Amniotic stem cell (primary cell): ENCODE measurements around the gene GATB.

Experiments used
- DNase-seq: peaks from one replicate; lab custom pipeline; 2025; lab: John Stamatoyannopoulos, UW

The GATB gene

DNA sequence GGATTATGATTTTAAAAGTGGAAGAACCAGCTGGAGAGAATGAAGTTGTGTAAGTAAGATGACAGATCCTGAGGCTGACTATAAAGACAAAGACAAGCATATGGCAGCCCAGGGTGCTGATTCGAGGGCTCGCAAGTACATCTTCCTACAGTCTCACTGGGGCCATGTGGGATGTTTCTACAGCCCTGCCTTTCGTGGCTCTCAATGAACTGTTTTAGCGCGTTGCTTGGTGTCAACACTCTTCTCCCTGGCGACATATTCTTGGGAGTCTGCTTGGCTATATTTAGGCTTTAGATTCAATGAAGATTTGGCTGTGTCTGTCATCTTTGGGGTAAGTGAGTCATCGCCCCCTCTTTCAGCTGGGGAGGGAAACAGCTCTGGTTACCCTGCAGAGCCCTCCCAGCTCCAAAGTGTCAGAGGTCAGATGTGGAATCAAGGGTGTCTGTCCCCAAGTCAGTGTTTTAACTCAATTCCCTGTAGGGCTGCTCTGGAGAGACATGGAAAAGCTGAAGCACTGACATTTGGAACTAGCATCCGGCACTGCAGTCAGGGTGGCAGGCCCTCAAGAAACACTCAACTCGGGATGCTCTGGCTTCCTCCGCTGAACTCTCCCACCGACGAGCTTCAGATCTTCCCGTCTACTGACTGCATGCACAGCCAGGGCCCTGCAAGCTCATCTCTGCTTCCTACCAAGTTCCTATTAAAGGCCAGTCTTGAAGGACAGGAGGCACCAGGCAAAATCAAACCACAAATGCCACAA lies 65.7 kb downstream of the GATB start:
- DNase-seq, result no peak

DNA sequence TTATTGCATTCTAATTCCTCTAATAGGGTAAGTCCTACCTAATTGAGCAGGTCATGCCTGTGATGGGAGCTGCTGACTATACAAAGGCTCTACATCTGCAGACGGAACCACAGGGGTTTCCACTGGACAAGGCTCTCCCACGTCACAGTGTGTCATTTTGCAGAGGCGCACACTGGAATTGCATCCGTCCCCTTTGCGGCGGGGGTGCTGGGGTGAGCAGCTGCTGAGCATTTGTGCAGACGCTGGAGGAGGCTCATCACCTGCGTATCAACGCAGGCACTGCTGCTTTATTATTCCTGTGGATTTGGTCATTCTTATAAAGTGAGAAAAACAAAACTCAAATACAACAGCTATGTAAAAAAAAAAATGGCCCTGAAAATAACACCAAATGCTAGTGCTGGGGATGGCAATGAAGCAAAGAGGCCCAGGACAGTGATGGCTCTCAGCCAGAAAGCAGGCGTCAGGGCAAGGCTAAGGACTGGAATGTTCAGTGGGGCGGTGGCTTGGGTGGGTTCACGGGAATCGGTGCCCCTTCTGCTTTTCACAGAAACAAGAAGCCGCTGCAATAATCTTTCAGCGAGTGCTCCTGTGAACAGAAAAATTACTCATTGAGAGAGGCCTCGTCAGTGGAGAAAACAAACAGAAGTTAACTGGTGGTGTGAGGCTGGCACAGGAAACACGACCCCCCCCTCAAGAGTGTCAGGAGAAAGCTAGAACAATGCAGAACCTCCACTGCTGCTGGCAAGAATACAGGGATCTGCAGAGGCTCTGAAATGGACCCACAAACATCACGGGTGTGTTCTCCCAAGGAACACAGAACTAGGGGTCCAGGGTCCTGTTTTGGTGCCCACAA lies 67.8 kb downstream of the GATB start:
- DNase-seq, result no peak

DNA sequence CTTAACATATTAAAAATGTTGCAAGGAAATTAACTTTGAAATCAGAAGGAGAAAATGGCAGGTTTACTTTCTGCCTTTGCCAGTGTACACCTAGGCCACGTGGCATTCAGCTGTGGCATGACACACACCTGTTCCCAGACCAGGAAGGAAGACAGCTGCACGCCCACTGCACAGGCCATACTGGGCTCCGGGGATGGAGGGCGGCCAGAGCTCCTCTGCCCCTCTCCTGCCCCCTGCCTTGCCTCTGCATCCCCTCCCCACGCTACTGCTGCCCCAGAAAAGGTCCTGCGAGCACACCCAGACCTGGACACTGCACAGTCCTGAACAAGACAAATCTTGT lies 68.4 kb downstream of the GATB start:
- DNase-seq, result no peak

DNA sequence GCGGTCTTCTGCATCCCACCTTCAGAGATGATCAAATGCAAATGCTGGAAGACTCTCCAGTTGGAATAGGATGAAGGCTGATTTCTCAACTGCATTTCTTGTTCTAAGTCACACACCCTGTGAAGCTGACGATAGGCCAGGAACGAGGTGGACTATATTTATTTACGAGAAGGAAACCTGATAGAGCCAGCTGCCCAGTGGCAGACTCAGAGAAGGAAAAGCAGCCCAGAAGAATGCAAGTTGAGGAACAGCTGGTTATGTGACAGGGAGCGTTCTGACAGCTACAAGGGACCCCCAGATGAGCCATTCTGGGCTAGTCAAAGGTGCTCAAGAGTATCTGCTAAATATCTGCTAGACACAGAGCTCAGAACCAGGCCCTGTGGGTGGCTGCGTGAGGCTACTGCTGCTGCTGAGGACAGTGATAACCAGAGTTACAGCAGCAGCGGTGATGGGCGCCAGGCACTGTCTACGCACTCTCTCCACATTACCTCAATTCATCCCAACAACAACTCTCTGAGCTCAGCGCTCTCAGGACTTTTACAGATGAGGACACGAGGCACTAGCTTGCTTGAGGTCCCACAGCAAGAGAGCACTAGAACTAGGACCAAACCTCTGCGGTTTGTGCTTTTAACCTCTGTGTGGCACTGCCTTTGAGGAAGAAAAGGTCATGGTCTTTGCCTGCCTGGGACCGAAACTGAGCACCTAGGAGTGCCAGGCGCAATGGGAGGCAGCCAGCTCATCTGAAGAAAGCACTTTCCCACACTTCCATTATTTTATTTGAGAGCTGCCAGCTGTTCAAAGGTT lies 69.0 kb downstream of the GATB start:
- DNase-seq, result no peak

DNA sequence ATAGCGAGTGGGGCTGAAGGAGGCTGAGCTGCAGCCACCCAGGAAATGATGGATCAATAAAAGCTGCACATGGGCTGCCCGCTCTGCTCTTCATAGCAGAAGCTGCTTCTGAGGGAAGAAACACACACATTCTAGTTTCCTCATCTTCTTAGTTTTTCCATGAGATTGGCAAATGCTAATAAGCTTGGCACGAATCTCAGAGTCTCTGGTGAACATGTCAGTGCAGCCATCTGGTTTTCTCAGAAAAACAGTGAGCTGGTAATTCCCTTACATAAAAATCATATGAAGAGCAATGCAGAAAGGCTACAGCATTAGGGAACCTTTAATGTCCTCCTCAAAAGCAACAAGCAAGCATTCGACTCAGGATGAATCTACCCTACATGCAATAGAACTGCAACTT lies 69.9 kb downstream of the GATB start:
- DNase-seq, result no peak

DNA sequence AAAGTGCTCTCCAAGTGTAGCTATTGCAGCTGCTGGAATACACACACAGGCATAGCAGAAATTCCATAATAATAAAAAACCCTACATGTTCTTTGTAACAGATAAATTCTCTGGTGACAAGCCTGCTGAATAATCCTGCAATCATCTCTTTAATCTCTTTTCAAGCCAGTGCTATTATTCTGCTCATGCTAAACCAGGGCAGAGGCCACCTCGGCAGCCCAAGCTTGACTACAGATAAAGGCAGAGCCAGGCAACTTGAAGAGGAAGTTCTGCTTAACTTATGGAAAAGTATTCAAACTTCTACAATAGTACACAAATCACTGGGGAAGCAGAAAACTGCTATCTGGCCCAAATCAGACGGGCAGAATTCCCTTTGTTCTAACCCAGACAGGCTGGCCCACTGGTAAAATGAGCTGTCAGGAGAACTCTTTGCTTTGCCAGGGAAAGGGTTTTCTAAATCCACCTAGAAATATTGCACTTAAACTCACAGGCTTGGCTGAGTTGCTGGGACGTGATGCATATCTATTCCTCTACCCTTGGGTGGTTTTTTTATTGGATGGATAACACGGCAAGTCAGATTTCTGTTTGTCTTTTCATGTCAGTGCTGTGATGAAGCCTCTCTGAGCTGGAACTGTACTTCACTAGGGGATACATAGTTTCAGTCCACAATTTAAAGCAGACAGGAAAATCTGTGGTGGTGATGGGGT lies 70.5 kb downstream of the GATB start:
- no peak for DNase-seq

DNA sequence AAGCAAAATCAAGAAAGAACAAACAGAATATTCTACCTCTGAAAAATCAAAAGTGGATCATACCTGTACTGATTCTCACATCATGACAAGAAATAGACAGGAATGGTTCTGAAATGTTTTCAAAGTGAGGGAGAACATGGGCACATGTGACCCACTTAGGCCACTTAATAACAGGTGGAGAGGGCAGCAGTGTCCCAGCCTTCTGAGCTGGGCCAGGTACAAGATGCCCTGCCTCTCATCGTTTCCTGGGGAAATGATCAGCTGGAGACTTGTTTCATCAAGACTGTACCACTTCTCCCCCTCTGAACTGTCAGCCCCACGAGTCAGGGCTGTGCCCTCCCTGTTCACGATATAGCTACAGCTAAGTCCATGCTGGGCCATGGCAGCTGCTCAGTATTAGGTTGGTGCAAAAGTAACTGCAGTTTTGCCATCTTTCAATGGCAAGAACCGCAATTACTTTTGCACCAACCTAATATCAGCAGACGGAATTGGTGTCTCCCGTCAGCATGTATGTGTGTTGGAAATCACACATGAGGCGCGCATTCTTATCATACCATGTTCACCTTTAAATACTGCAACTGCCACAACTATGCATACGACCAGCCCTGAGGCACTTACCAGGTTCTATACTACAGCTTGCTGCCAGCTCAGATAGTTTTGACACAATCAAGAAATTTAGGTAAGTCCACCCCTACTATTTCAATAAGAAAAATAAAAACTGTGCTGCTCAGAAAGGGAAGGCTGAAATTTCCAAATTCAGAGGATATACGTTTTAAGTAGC lies 71.4 kb downstream of the GATB start:
- no peak for DNase-seq

DNA sequence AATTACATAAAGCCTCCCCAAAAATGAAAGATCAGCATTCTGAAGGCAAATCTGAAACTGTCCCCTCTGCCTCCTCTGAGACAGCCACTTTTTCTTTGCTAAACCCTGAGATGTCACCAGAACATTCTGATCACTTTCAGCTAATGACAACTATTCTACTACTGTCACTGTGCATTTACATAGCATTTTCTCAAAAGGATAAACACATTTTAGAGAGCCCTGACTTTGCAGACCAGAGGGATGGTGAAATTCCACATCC lies 72.1 kb downstream of the GATB start:
- DNase-seq, result no peak

DNA sequence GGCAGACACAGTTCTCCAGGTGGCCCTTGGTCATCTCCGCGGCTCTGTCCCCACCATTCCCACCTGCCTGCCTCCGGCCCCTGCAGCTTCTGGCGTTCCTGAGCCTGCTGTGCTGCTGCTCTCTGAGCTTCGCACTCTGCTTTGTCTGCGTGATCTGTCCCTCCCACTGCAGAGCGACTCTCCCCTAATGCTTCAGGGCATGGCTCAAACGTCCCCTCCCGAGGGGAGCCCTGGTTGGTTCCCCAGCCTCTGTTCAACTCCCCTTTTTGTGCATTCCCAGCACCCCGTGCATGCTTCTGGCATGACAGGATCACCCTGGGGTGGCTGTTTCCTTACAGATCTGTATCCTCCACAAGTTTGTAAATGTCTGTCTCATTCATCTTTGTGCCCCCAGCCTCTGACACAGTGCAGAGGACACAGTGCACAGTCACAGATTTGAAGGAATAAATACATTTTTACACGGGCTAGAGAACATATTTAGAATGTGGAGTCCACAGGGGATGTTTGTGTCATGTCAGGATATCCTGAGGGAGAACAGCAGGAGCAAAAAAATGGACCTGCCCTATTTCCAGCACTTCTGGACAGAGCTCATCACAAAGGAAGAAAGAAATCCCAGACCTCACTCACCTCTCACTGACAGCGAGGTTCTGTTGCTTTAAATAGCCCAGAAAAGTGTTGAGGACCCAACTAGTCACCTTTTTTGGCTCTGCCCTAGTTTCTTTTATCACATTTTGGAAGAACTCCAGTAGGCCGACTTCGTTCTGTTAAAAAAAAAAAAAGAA lies 72.6 kb downstream of the GATB start:
- DNase-seq, result no peak

DNA sequence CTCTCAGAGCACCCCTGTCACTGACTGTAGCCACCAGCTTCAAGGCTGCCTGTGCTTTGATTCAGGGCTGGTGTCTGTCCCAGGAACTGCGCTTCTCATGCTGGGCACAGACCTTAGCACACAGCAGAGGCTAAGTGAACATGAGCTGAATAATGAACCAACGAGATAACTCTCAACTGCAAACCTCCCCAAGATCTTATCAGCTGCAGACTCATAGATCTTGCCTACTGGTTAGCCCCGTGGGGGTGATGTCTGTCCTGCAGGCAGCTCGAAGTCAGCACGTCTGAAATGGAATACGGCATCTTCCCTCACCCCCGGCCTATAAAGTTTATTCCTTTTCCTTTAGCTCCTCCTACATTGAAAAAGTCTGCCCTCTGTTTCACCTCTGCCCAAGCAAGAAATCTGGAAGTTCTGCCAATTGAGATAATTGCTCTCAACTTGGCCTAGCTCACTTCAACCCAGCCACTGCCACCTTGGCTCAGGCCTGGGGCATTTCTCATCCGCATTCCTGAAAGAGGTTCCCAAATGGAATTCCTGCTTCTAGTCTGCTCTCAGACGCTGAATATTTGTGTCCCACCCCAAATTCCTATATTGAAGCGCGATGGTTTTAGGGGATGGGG lies 73.7 kb downstream of the GATB start:
- no peak for DNase-seq

DNA sequence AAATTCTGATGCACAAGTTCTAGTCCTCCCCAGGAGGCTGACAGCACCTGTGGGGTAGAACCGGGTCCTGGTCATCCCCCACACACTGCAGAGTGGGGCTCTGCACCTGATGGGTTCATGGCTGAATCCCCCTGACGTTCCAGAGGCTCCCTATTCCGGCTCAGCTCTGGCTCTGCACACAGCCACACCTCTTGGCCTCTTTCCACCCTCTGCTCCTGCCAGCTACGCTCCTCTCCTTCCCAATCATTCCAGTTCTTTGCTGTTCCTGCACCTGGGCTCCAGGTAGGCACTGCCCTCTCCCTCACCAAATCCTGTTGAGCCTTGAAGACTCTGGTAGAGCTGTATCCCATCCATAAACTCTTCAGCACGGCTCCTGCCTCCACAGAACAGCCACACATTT lies 75.5 kb downstream of the GATB start:
- DNase-seq, result no peak

DNA sequence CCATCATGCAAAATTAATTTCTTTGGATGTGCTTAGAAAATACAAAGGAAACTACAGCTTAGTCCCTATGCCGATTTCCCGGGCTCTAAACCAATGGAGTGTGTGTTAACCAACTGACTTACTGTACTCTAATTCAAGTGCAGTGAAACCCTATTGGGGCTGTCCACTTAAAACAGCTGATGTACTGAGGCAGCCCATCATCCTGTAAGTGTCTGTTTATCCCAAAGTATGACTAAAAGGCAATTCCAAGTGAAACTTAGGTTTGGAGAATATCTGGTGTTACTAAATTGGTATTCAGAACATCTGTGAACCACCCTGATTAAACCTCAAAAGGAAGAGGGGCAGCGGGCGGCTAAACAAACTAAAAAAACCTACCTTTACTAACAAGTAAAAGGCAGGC lies 79.7 kb downstream of the GATB start:
- DNase-seq, result no peak

DNA sequence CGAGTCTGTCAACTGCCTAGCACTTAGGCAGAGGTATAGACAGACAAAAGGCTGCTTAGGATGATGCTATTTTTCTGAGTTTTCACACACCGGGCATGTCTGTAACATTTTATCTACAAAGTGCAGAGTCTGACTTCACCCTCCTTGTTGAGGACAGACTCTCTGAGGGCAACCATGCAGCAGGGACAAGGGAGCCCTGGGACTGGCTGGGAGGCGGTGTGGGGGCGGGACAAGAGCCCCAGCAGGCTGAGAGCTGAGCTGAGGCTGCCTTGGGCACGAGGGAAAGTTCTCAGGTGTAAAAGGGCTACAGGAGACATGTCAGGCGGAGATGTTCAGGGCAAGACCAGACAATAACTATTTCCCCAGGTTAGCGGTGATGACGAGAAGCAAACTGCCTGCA lies 81.6 kb downstream of the GATB start:
- DNase-seq, result no peak

DNA sequence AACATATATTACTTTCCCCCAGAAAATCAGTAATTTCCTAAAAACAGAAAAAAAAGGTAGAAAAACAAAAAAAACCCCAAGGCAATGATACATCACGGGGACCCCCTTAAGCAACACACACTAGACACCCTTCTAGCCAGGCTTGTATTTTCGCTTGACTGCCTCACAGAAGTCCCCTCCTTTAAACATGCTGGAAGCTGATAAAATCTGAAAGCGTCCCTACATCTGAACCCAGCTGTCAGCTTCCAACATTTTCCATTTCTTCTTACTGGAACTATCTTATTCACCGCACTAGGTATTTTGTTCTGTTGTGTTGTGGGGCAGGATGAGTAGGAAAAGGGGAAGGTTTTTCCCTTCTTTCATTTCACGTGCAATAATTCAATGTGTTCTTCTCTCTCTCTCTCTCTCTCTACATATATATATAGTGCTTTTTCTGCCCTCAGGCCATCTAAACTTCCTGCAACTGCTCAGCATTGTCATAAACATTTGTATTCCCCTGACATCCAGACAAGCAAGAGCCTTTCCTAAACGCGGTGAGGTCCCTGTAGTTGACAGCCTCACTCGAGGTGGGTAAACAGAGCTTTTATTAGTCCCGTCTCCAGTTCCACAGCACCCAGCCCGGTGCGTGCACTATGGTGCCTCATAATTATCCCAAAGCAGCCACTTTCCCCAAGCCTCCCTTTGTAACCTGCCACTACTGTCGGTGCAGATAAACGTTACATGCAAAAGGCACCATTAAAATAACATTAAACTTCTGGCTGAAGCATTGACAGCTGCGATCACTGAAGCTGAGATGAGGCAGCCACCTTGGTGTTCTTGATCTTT lies 82.5 kb downstream of the GATB start:
- DNase-seq, result no peak

DNA sequence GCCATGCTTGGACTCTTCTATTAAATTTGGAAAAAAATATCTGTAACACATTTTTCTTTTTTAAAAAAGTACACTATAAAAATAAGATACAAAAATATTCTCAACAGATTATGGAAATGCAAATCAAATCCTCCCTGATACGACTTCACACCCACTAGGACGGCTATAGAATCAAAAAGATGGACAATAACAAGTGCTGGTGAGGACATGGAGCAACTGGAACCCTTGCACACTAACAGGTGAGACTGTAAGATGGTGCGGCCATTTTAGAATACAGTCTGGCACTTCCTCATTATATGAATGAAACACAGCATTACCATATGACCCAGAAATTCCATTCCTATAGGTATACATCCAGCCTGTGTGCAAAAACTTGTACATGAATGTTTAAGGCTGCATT lies 83.6 kb downstream of the GATB start:
- DNase-seq, result no peak

DNA sequence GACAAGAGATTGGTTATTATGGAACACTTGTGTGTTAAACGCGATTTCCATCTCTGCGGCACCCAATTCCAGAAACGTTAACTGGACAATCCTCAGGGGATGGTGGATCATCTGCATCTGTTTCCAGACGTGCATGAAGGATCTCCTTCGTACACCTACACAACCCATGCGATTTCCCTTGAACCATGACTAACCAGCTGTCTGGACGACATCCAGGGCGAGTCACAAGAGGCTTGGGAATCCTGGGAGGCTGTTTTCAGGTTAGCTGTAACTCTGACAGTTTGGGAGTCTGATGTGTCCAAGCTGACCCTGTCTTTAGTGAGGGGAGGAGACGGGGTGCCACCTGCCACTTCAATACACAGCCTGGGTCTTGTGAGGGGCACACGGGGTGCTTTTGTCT lies 84.5 kb downstream of the GATB start:
- DNase-seq, result no peak

DNA sequence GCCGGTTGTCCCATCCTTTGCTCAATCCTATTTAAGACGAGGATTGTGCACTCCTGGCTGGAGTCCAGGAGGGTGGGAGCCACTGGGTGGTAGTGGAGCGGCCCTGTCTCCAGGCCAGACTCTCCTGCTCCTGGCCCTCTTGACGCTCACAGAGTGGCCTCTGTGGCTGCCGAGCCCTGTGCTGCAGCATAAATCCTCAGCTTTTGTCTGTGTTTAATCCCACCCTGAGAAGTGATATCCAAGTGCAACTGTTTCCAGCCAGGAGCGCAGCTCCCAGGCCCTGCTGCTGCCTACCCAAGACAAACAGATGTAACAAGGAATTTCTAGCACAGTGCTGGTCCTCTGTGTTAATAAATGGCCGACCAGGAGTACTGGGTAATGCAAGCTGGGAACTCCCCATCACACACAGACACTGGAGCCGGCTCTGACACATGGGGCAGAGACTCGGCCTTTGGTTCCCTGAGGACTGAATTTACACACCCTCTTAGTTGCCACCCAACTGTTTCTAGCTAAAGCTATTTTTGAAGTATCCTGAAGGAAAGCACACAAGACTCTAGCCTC lies 85.3 kb downstream of the GATB start:
- DNase-seq, result no peak

DNA sequence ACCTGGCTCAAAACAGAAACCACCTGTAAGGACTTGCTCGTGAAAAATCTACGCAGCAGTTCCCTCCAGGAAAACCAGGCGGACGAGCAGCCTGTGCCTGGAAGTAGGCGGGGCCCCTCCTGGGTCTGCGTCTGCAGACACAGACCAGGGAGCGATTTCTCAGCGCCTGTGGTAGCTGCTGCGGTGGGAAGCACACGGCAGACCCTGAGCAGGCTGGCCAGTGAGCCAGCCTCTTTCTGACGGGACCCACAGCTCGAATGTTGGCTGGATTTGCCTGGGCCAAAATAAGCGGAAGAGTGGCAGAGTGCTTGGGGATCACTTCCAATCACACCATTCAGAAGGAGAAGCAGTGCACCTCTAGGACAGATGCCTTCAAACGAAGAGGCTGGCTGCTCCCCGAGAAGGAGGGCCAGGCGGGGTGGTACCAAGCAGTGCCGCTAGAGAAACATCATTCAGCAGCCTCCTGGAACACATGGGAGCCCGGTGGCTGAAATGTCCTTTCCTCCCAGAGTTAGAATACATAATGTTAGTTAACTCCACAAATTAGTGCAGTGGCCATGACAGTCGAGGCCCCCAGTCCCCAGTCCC lies 85.9 kb downstream of the GATB start:
- DNase-seq, result no peak
